Stimulated activated CD4-positive, alpha-beta T cell treated with anti-CD3 and anti-CD28 coated beads, Interleukin-15, amount 100 ng/mL, for 24 hours (primary cell): Measurements from ENCODE around the gene CIZ1.
"Not testable (repeated sequence)": the region's sequence is repeated elsewhere in the genome, so short reads cannot be mapped to it uniquely, and the experiment has no call there.

Experiments
- DNase-seq: peaks from one replicate; pipeline ENCODE4 v3.0.0-alpha.2; 2020

Gene CIZ1

GRCh38 chr9:128188209-128188608, 3.2 kb downstream of the CIZ1 start:
- no peak for DNase-seq

GRCh38 chr9:128187361-128187760, 4.0 kb downstream of the CIZ1 start:
- no peak for DNase-seq

GRCh38 chr9:128185979-128186965, 5.1 kb downstream of the CIZ1 start:
- no peak for DNase-seq

- DNase-seq, result no peak
These were observed 8.3 kb downstream of the CIZ1 start for GRCh38 chr9:128182893-128183588.

- not testable (repeated sequence) for DNase-seq
These were observed 9.9 kb downstream of the CIZ1 start for GRCh38 chr9:128181480-128181879.

- DNase-seq, result no peak
These were observed 10.9 kb downstream of the CIZ1 start for GRCh38 chr9:128180447-128180846.

- no peak for DNase-seq
These were observed 11.4 kb downstream of the CIZ1 start for GRCh38 chr9:128180001-128180400.

GRCh38 chr9:128178806-128179431, 12.5 kb downstream of the CIZ1 start:
- no peak for DNase-seq

- DNase-seq, result no peak
These were observed 15.6 kb downstream of the CIZ1 start for GRCh38 chr9:128175726-128176125.

- no peak for DNase-seq
These were observed 16.2 kb downstream of the CIZ1 start for GRCh38 chr9:128175102-128175563.

GRCh38 chr9:128174062-128174461, 17.3 kb downstream of the CIZ1 start:
- no peak for DNase-seq

GRCh38 chr9:128169925-128170324, 21.4 kb downstream of the CIZ1 start:
- DNase-seq, result no peak

- no peak for DNase-seq
These were observed 21.9 kb downstream of the CIZ1 start for GRCh38 chr9:128169492-128169891.

- no peak for DNase-seq
These were observed 22.6 kb downstream of the CIZ1 start for GRCh38 chr9:128168731-128169308.

GRCh38 chr9:128167209-128167608, 24.2 kb downstream of the CIZ1 start:
- no peak for DNase-seq

- no peak for DNase-seq
These were observed 25.2 kb downstream of the CIZ1 start for GRCh38 chr9:128166169-128166568.

GRCh38 chr9:128164307-128164885, 27.0 kb downstream of the CIZ1 start:
- no peak for DNase-seq

GRCh38 chr9:128163523-128164306, 27.7 kb downstream of the CIZ1 start:
- no peak for DNase-seq

GRCh38 chr9:128163027-128163515, 28.3 kb downstream of the CIZ1 start:
- DNase-seq, result no peak

- no peak for DNase-seq
These were observed 29.0 kb downstream of the CIZ1 start for GRCh38 chr9:128162215-128163026.
